GM12873 (cell line): Measurements from ENCODE around the gene SRGN.

ENCODE experiments used
- CTCF ChIP-seq: IDR thresholded peaks from 2 replicates; pipeline ENCODE4 v1.5.1; 2012; ENCODE audit warnings: low read depth, mild to moderate bottlenecking, moderate library complexity, low read length, control low read depth; ENCODE audit not compliant: insufficient read depth; ENCODE audit errors: missing control alignments

Gene SRGN

DNA sequence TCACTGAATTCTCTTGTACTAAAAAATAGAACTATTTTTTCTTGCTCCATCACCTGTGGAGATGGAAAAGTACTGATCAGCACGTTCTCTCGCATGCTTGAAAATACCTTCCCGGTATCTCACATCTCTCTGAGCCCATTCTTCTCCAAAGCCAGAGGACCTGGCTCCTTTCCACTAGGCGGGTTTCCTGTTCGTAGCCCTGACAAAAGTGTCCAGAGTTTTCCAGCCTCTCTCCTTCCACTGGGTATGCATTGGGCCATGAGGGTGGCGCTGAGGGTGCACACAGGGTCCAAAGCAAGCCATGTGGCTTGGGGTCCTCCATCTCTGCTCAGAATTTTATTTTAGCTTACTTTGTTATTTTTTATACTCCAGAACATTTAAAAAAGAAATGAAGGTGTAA, 16.3 kb upstream of the SRGN start:
- TF ChIP-seq CTCF: no peak

DNA sequence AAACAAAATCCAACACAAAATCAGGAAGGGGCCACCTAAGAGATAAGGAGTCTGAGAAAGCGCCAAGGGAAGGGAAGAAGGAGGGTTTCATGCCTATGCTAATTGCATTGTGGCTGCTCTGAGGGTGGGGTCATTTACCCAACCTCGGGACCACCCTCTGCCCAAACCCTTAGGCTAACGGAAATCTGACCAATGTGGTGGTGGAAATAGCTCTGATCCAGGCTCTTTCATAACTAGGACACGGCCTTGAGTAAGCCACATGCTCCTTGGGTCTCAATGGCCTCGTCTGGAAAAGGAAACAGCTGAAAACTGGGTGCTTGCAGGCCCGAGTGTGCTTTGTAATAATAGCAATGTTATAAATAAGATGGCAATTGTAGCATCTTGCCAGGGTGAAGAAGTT, 14.9 kb upstream of the SRGN start:
- TF ChIP-seq CTCF: no peak

- no peak for TF ChIP-seq CTCF
Observed at GRCh38 chr10:69073736-69074364, 14.1 kb upstream of the SRGN start.

DNA sequence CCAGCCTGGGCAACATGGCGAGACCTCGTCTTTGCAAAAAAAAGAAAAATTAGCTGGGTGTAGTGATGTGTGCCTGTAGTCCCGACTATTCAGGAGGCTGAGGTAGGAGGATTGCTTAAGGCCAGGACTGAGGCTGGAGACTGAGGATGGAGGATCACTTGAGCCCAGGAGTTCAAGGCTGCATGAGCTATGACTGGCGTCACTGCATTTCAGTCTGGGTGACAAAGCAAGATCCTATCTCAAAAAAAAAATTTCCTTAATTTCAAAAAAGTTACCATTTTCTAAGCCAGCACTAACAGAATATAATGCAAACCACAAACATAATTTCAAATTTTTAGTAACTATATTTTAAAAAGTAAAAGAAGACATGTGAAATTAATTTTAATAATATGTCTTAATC, 13.4 kb upstream of the SRGN start:
- no peak for TF ChIP-seq CTCF

DNA sequence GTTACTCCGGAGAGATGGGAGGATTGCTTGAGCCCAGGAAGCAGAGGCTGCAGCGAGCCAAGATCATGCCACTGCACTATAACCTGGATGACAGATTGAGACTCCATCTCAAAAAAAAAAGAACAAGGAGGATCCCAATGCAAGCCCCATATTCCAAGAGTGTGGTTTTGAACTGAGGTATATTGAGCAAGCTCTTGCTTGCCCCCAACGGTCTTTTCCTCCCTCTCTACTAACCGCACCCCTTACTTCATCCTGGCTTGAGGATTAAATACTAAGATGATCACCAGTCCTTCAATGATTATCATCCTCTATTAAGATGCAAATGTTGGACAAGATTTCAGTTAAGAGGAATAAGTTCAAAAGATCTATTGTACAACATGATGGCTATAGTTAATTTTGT, 12.5 kb upstream of the SRGN start:
- TF ChIP-seq CTCF: no peak

DNA sequence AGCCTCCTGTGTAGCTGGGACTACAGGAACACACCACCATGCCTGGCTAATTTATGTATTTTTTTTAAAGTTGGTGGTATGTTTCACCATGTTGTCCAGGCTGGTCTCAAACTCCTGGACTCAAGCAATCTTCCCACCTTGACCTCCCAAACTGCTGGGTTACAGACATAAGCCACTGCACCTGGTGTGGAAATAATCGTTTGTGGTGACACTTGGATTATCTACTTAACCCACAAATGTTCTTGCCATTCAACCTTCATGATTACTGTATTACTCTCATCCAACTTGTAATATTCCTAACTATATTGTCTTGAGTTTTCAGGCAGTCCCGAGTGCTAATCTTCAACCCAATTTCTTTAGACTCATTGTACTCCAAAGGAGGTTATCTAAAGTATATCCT, 9.6 kb upstream of the SRGN start:
- TF ChIP-seq CTCF: no peak

DNA sequence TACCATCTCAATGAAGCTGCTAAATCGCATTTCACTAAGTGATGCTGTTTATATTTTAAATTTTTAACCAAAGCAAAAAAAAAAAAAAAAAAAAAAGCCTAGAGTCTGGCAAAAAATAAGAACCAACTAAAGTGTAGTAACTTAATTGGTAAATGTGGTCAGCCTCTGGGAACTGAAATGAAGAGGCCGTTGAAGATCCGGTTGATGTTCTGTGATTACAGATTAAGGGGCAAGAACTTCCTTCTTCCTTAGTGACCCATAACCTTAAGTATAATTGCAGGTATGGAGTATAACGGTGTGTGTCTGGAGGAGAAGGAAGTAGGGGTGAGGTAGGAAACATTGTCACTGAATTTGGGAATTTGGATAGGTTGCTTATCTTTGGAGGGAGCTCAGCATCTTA, 7.7 kb upstream of the SRGN start:
- TF ChIP-seq CTCF: no peak
